Fibroblast of the aortic adventitia (primary cell): ENCODE results near the gene B3GNT4. TPM values are rescaled to one million over a fixed set of nuclear protein-coding genes. Genes with fewer than 3 reads are reported as not detected.
"Not testable (repeated sequence)": the region's sequence is repeated elsewhere in the genome, so short reads cannot be mapped to it uniquely, and the experiment has no call there.

Experiments used
- DNase-seq: peaks from one replicate; pipeline ENCODE4 v3.0.0-alpha.2; 2010; ENCODE audit warnings: low read depth
- H3K4me3 ChIP-seq: 2 replicates; pipeline ENCODE4 v1.5.1; 2011; ENCODE audit warnings: low read depth, mild to moderate bottlenecking, control low read depth, low read length, moderate library complexity
- total RNA-seq: library from RNA; depleted of rRNA; stranded (reverse); fragments of >200 nt; gene quantifications from 2 replicates; pipeline ENCODE4 v1.2.3, GENCODE V29; 2012; ENCODE audit warnings: low replicate concordance
- TF ChIP-seq, protein P1 (sequence below): IDR thresholded peaks from 2 replicates; pipeline ENCODE4 v1.5.1; 2011; ENCODE audit warnings: mild to moderate bottlenecking, low read length, control low read depth, inconsistent platforms; ENCODE audit not compliant: insufficient read depth

Gene B3GNT4
- total RNA-seq, 1 donor: not detected

DNA sequence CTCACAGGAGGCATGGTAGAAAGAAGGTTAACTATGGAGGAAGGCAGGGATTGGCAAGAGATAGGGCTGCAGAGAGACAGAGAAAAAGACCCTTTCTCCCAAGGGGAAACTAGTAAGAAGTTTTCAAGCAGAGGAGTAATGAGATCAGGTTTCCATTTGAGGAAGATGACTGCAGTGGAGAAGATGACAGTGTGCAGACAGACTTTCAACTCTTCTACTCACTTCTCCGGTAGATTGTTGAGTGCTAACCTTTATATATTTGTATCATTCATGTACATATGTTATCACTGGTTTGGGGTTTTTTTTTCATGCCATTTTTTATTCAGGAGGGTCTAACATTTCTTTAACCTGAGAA lies 5.9 kb upstream of the B3GNT4 start:
- TF ChIP-seq, protein P1, sequence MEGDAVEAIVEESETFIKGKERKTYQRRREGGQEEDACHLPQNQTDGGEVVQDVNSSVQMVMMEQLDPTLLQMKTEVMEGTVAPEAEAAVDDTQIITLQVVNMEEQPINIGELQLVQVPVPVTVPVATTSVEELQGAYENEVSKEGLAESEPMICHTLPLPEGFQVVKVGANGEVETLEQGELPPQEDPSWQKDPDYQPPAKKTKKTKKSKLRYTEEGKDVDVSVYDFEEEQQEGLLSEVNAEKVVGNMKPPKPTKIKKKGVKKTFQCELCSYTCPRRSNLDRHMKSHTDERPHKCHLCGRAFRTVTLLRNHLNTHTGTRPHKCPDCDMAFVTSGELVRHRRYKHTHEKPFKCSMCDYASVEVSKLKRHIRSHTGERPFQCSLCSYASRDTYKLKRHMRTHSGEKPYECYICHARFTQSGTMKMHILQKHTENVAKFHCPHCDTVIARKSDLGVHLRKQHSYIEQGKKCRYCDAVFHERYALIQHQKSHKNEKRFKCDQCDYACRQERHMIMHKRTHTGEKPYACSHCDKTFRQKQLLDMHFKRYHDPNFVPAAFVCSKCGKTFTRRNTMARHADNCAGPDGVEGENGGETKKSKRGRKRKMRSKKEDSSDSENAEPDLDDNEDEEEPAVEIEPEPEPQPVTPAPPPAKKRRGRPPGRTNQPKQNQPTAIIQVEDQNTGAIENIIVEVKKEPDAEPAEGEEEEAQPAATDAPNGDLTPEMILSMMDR: no peak
- H3K4me3 ChIP-seq: no peak overlapping the region
- no peak for DNase-seq

GRCh38 chr12:122199484-122200355 lies 3.8 kb upstream of the B3GNT4 start:
- DNase-seq: no peak
- TF ChIP-seq, protein P1: no peak
- H3K4me3 ChIP-seq: no peak overlapping the region

- DNase-seq: no peak
- TF ChIP-seq, protein P1: no peak
- no peak overlapping the region for H3K4me3 ChIP-seq
These were observed 2.9 kb upstream of the B3GNT4 start for GRCh38 chr12:122200541-122201175.

DNA sequence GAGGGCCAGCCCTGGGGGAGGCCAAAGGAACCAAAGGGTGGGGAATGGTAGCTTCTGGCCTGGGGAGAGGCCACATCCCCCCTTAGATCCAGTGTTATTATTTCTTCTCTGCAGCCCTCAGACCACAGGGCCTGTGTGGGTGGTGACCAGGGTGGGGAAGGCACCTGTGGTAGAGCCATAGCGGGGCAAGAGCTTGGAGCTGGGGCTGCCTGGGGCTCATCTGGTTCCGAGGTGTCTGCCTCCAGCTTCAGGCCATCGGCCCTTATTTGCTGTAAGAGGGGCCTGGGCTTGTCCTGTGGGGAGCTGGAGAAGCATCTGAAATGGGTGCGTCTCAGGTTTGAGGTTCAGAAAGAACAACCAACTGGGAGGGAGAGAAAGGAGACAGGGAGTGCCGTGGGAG lies 2.1 kb upstream of the B3GNT4 start:
- TF ChIP-seq, protein P1: no peak
- no peak overlapping the region for H3K4me3 ChIP-seq
- no peak for DNase-seq

- TF ChIP-seq, protein P1: no peak
- H3K4me3 ChIP-seq: no peak overlapping the region
- DNase-seq: no peak
These were observed 1.5 kb upstream of the B3GNT4 start for GRCh38 chr12:122202017-122202416.

GRCh38 chr12:122202811-122203210 lies 698 bp upstream of the B3GNT4 start:
- peak overlapping the region; percentile 66 for H3K4me3 ChIP-seq
- not testable (repeated sequence) for DNase-seq
